MG63 (cell line): ENCODE results near the gene TANGO6. TPM values are rescaled to one million over a fixed set of nuclear protein-coding genes. Genes with fewer than 3 reads are reported as not detected.
A peak's percentile ranks its signal among the peaks of the same experiment; 100 is the strongest.

ENCODE experiments used
- DNase-seq: peaks from one replicate; pipeline ENCODE4 v3.0.0-alpha.2; 2020
- H3K27me3 ChIP-seq: fragments of 250-450 bp; sonication (Bioruptor Pico); 2 replicates; pipeline ENCODE4 v1.5.1; 2020; ENCODE audit warnings: mild to moderate bottlenecking, moderate library complexity
- H3K36me3 ChIP-seq: fragments of 250-450 bp; sonication (Bioruptor Pico); 2 replicates; pipeline ENCODE4 v1.5.1; 2020; ENCODE audit warnings: mild to moderate bottlenecking, moderate library complexity
- H3K4me3 ChIP-seq: fragments of 250-450 bp; sonication (Bioruptor Pico); 2 replicates; pipeline ENCODE4 v1.5.1; 2020; ENCODE audit warnings: mild to moderate bottlenecking, moderate library complexity
- H3K9me3 ChIP-seq: fragments of 250-450 bp; sonication (Bioruptor Pico); 2 replicates; pipeline ENCODE4 v1.5.1; 2020; ENCODE audit warnings: mild to moderate bottlenecking, moderate library complexity
- total RNA-seq: library from RNA; depleted of rRNA; stranded (reverse); fragments of >200 nt; shearing (Covaris generic); gene quantifications from 2 replicates; pipeline ENCODE4 v1.2.3, GENCODE V29; 2014; ENCODE audit warnings: low replicate concordance

The TANGO6 gene
- total RNA-seq, 1 experiment from 2014 or later = 10.8 TPM

DNA sequence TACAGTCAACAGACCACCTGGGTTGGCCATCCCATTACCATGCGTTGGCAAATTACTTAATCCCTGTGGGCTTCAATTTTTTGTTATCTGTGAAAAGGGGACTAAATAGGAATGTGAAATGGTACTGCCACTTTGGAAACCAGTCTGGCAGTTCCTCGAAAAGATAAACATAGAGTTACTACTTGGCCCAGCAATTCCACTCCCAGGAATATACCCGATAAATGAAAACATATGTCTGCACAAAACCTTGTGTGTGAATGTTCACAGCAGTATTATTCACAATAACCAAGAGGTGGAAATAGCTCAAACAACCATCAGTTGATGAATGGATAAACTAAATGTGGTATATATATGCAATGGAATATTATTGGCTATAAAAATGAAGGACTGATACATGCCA is 87.9 kb downstream of the TANGO6 start:
- no peaks in the 10 kb centered on the region for H3K9me3 ChIP-seq
- DNase-seq = no peak

DNA sequence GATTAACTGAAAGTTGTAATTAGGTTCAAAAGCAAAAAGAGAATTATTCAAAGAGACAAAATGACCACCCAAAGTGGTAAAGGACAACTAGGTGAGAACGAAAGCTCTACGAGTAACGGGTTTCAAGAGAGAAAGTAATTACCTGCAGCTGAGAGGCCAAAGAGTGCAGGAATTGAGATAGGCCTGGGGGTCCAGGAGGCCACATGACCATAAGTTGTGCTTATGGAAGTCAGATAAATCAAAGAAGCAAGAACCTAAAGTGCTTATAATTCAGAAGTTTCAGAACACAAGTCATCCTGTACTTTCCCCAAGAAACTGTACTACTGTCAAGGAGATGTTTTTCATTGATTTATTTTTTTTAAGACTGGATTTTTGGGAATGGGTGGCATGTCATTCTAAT is 91.1 kb downstream of the TANGO6 start:
- DNase-seq = no peak
- no peaks in the 10 kb centered on the region for H3K36me3 ChIP-seq
- no peaks in the 10 kb centered on the region for H3K27me3 ChIP-seq
- no peaks in the 10 kb centered on the region for H3K9me3 ChIP-seq
- no peak overlapping the region for H3K4me3 ChIP-seq

More for the DNA sequence above, 87.9 kb downstream of the TANGO6 start:
- Histone ChIP-seq H3K27me3 (no peaks in the 10 kb centered on the region), H3K36me3 (no peaks in the 10 kb centered on the region), H3K4me3 (no peak overlapping the region)

- H3K4me3 ChIP-seq = no peak overlapping the region
- no peaks in the 10 kb centered on the region for H3K36me3 ChIP-seq
- H3K9me3 ChIP-seq = no peaks in the 10 kb centered on the region
- DNase-seq = no peak
- H3K27me3 ChIP-seq = no peaks in the 10 kb centered on the region
Measured at GRCh38 chr16:68935008-68935407, 91.7 kb downstream of the TANGO6 start.

- no peaks in the 10 kb centered on the region for H3K9me3 ChIP-seq
- peak; percentile 1 for DNase-seq
- H3K36me3 ChIP-seq = no peaks in the 10 kb centered on the region
Measured at GRCh38 chr16:68936736-68937631, 93.7 kb downstream of the TANGO6 start.

DNA sequence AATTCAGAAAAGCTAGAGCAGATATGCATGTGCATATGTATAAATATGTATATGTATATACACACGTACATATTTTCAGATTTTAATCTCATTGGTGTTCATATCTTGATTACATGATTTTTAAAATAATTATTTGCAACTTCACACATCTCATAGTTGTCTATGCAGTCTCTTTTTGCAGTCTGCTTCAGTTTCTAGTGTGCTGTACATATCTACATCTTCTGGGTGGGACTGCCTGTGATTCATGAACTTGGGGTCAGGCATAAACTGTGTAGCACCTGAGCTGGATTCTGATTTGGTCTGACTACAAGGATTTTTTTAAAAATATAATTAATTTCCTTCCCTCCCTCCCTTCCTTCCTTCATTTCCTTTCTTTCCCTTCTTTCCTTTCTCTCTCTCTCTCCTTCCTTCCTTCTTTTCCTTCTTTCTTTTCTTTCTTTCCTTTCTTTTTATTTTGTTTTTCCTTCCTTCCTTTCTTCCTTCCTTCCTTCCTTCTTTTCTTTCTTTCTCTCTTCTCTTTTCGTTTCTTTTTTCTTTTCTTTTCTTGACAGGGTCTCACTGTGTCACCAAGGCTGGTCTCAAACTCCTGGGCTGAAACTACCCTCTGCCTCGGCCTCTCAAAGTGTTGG is 96.5 kb downstream of the TANGO6 start:
- H3K36me3 ChIP-seq = no peaks in the 10 kb centered on the region
- no peaks in the 10 kb centered on the region for H3K9me3 ChIP-seq
- DNase-seq = no peak
- H3K4me3 ChIP-seq = no peak overlapping the region
- H3K27me3 ChIP-seq = no peaks in the 10 kb centered on the region

More at GRCh38 chr16:68936736-68937631, 93.7 kb downstream of the TANGO6 start:
- H3K4me3 ChIP-seq = no peak overlapping the region
- H3K27me3 ChIP-seq = no peaks in the 10 kb centered on the region

GRCh38 chr16:68940816-68941215 is 97.5 kb downstream of the TANGO6 start:
- no peak for DNase-seq
- Histone ChIP-seq H3K4me3 (no peak overlapping the region), H3K9me3 (no peaks in the 10 kb centered on the region), H3K36me3 (no peaks in the 10 kb centered on the region), H3K27me3 (no peaks in the 10 kb centered on the region)

DNA sequence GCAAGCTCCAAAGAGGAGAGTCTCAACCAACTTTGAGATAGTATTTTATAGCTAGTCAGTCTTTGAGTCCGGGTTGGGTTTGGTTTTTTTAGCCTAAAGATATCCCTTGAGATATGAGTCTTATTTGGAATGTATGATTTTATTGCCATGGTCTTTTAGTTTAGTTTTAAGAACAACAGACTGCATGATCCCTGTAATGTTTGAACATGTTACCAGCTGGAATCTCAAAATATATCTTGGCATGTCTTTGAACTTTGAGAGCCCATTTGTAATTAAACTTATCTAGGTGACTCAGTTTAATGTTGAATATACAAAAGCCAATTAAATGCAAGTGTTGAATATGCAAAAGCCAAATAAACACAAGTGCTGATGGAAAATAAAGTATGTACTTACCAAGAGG is 100.6 kb downstream of the TANGO6 start:
- Histone ChIP-seq H3K9me3 (no peaks in the 10 kb centered on the region), H3K27me3 (no peaks in the 10 kb centered on the region), H3K36me3 (no peaks in the 10 kb centered on the region), H3K4me3 (no peak overlapping the region)
- DNase-seq = no peak

DNA sequence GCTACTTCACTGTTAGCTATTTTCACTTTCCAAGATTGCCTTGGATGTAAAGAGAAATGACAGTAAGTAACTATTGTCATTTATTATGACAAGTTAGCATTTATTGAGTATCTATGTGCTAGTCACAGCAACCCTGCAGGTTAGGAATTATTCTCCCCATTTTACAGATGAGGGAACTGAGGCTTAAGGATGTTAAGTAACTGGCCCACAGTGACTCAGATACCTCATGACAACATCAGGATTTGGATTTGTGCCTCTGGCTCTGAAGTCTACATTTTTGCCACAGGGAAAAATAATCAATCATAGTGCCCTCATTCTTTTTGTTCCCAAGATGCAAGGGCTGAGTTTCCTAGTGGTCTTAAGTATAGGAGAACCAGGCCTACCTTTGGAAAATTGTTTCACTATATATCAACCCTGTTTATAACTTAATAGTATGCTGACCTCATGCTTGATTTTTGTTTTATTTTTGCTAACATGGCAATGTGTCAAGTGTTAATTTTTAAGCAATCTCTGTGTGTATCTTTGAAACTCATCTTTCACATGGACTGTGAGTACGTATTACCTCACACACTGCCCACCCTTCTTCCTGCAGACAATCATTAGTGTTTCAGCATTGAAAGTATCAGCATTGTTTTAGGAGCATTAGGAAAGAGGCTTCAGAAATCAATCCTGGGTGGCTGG is 105.0 kb downstream of the TANGO6 start:
- no peaks in the 10 kb centered on the region for H3K36me3 ChIP-seq
- no peak overlapping the region for H3K4me3 ChIP-seq
- no peak for DNase-seq
- no peaks in the 10 kb centered on the region for H3K9me3 ChIP-seq
- no peaks in the 10 kb centered on the region for H3K27me3 ChIP-seq

DNA sequence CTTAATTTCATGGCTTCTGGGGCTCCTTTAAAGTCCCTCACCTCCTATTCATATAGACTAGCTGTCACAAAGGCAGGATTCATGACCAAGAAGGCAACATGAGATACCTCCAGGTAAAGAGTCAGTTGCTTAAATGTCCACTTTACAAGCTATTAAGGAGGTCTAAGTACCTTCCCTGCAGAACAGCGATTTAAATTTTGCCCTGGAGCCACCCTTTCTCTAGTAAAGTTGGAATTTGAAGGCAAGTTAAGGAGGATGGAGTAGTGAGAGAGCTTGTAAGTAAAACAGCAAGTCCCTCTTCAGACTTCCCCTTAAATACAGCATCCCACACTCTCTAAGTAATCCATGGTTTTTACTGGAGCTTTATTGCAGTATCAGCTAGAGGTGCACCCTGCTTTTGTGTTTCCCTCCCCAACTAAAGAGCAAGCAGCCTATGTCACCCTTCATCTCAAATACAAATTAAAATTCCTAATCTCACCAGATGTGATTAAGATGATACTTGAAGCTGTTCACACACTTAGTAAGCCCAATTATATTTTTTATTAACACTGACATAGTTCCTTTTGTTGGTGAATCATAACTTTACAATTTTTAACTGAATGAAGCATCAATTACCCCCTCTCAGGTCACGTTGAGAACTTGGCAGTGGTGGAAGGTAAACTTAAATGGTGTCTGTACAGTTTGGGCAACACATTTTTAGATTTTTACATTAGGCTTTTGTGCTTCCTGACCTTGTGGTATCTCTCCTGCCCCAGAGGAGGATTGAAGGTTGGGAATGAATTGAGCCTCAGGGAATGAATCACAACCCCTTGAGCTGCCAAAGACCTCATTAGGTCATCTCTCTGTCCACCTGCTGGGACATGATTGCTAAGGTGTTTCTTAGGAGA is 108.9 kb downstream of the TANGO6 start:
- no peak overlapping the region for H3K4me3 ChIP-seq
- DNase-seq = peak; percentile 48
- no peaks in the 10 kb centered on the region for H3K27me3 ChIP-seq
- no peaks in the 10 kb centered on the region for H3K36me3 ChIP-seq
- no peaks in the 10 kb centered on the region for H3K9me3 ChIP-seq

GRCh38 chr16:68954911-68955635 is 111.7 kb downstream of the TANGO6 start:
- Histone ChIP-seq H3K4me3 (no peak overlapping the region), H3K27me3 (no peaks in the 10 kb centered on the region), H3K36me3 (no peaks in the 10 kb centered on the region), H3K9me3 (no peaks in the 10 kb centered on the region)
- DNase-seq = no peak

DNA sequence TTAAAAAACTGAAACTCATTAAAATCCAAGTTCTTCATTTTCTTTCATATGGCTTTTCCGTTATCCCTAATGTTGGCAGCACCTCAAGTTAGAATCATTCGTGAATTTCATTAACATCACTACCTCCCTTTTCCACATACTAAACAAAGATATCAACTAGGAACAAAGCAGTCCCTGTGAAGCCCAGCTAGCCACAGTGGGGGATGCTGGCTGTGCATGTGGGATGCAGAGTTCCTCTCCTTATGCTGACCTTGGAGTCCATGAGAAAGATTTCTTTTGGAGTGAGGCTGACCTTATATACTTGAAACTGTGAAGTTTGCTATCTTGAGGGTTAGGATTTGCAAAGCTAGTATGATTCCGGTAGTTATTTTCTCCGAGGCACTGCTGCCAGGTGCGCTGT is 117.6 kb downstream of the TANGO6 start:
- Histone ChIP-seq H3K9me3 (no peaks in the 10 kb centered on the region), H3K36me3 (no peaks in the 10 kb centered on the region), H3K27me3 (no peaks in the 10 kb centered on the region), H3K4me3 (no peak overlapping the region)
- DNase-seq = no peak

GRCh38 chr16:68961778-68962402 is 118.6 kb downstream of the TANGO6 start:
- H3K36me3 ChIP-seq = no peaks in the 10 kb centered on the region
- H3K4me3 ChIP-seq = no peak overlapping the region
- H3K9me3 ChIP-seq = no peaks in the 10 kb centered on the region
- no peak for DNase-seq
- H3K27me3 ChIP-seq = no peaks in the 10 kb centered on the region

- no peaks in the 10 kb centered on the region for H3K36me3 ChIP-seq
- H3K4me3 ChIP-seq = no peak overlapping the region
- no peak for DNase-seq
- H3K27me3 ChIP-seq = no peaks in the 10 kb centered on the region
- H3K9me3 ChIP-seq = no peaks in the 10 kb centered on the region
Measured at GRCh38 chr16:68969338-68969737, 126.0 kb downstream of the TANGO6 start.

DNA sequence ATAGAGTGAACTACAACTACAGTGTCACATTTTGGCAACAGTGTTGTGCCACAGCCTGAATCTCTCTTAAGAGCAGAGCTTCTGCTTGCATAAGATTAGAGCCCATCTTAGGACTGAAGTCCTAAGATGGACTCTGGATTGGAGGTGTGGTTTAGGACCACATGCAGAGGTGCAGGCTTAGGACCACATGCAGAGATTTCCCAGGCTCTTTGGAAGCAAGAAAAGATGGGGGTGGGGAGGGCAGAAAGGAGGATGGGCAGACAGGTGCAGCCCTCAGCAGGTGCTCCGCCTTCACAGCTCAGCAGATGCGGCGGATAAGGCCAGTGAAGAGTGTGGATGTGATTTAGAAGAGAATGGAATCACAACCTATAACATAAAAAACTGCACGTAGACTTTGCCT is 128.7 kb downstream of the TANGO6 start:
- DNase-seq = no peak
- H3K36me3 ChIP-seq = no peaks in the 10 kb centered on the region

GRCh38 chr16:68972720-68973119 is 129.4 kb downstream of the TANGO6 start:
- no peaks in the 10 kb centered on the region for H3K9me3 ChIP-seq
- no peaks in the 10 kb centered on the region for H3K36me3 ChIP-seq
- peak; percentile 25 for DNase-seq
- H3K27me3 ChIP-seq = no peaks in the 10 kb centered on the region
- H3K4me3 ChIP-seq = no peak overlapping the region

More for the DNA sequence above, 128.7 kb downstream of the TANGO6 start:
- Histone ChIP-seq H3K9me3 (no peaks in the 10 kb centered on the region), H3K4me3 (no peak overlapping the region), H3K27me3 (no peaks in the 10 kb centered on the region)
